SU-DHL-6 (cell line): Measurements from ENCODE around the gene CDHR2.

Experiments
- H2AFZ ChIP-seq: fragments of 200-600 bp; sonication (generic); 2 replicates; pipeline ENCODE4 v1.6.1; 2014; ENCODE audit warnings: low read depth, mild to moderate bottlenecking, moderate library complexity, mixed read lengths, antibody characterized with exemption, low read length; ENCODE audit not compliant: severe bottlenecking
- H3F3A ChIP-seq: fragments of 200-600 bp; shearing (Covaris generic); 2 replicates; pipeline ENCODE4 v1.6.0; 2016; ENCODE audit warnings: antibody characterized with exemption, mild to moderate bottlenecking; ENCODE audit not compliant: insufficient read depth
- H3K27ac ChIP-seq: fragments of 200-600 bp; sonication (generic); 2 replicates; pipeline ENCODE4 v1.5.1; 2016; ENCODE audit warnings: low read depth, mild to moderate bottlenecking, low read length, moderate library complexity, mixed read lengths
- H3K27me3 ChIP-seq: fragments of 200-600 bp; sonication (generic), shearing (Covaris generic); 2 replicates; pipeline ENCODE4 v1.6.0; 2014; ENCODE audit warnings: mild to moderate bottlenecking, low read length
- H3K36me3 ChIP-seq: fragments of 200-600 bp; sonication (generic); 2 replicates; pipeline ENCODE4 v1.6.1; 2014; ENCODE audit warnings: mild to moderate bottlenecking, low read length, mixed read lengths
- H3K4me2 ChIP-seq: fragments of 300-600, 200-600 bp; shearing (Covaris generic), sonication (generic); 2 replicates; pipeline ENCODE4 v1.6.0; 2014; ENCODE audit warnings: low read length, low read depth, mild to moderate bottlenecking; ENCODE audit not compliant: poor library complexity, severe bottlenecking
- H3K4me3 ChIP-seq: fragments of 200-600 bp; sonication (generic); 2 replicates; pipeline ENCODE4 v1.5.1; 2014; ENCODE audit warnings: antibody characterized with exemption, low read length, mild to moderate bottlenecking, mixed read lengths; ENCODE audit not compliant: insufficient read depth, poor library complexity, severe bottlenecking
- H3K79me2 ChIP-seq: fragments of 200-600 bp; sonication (generic); 2 replicates; pipeline ENCODE4 v1.6.1; 2014; ENCODE audit warnings: mild to moderate bottlenecking, low read length, moderate library complexity; ENCODE audit not compliant: insufficient read depth
- H3K9ac ChIP-seq: fragments of 200-600 bp; sonication (generic); 2 replicates; pipeline ENCODE4 v1.7.0; 2014; ENCODE audit warnings: mild to moderate bottlenecking, low read length
- H3K9me2 ChIP-seq: fragments of 200-600 bp; sonication (generic); replicated peaks from 2 replicates; pipeline ENCODE4 v1.6.1; 2014; ENCODE audit warnings: low read length; ENCODE audit not compliant: insufficient read depth
- H3K9me3 ChIP-seq: fragments of 200-600 bp; sonication (generic); 2 replicates; pipeline ENCODE4 v1.6.1; 2014; ENCODE audit warnings: low read length, mixed read lengths; ENCODE audit not compliant: insufficient read depth
- H4K20me1 ChIP-seq: fragments of 200-600 bp; sonication (generic); 2 replicates; pipeline ENCODE4 v1.6.1; 2014; ENCODE audit warnings: low read depth, mild to moderate bottlenecking, antibody characterized with exemption, low read length, moderate library complexity, mixed read lengths
- EZH2phosphoT487 ChIP-seq: fragments of 200-600 bp; sonication (generic), shearing (Covaris generic); conservative IDR thresholded peaks from 2 replicates; pipeline ENCODE4 v1.6.1; 2018; ENCODE audit warnings: mild to moderate bottlenecking, antibody characterized with exemption, low read length, moderate library complexity, mixed read lengths
- TF ChIP-seq, protein P1 (sequence below): fragments of 200-600 bp; sonication (generic); IDR thresholded peaks from one replicate; pipeline ENCODE4 v1.5.1; 2017; ENCODE audit warnings: antibody characterized with exemption, mild to moderate bottlenecking, low read length, moderate library complexity; ENCODE audit not compliant: insufficient read depth, poor library complexity, severe bottlenecking

Gene CDHR2

DNA sequence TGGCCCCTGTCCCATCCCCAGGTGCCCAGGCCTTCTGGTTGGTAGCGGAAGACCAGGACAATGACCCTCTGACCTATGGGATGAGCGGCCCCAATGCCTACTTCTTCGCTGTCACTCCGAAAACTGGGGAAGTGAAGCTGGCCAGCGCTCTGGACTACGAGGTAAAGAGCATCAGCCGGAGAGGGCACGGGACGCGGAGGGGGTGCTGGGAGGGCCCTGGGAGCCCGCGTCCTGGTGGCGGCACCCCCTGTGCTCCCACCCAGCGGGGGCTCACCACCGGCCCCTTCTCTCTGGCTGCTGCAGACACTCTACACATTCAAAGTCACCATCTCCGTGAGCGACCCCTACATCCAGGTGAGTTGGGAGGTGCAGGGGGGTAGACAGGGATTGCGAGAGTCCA, 19.5 kb downstream of the CDHR2 start:
- TF ChIP-seq, protein P1, sequence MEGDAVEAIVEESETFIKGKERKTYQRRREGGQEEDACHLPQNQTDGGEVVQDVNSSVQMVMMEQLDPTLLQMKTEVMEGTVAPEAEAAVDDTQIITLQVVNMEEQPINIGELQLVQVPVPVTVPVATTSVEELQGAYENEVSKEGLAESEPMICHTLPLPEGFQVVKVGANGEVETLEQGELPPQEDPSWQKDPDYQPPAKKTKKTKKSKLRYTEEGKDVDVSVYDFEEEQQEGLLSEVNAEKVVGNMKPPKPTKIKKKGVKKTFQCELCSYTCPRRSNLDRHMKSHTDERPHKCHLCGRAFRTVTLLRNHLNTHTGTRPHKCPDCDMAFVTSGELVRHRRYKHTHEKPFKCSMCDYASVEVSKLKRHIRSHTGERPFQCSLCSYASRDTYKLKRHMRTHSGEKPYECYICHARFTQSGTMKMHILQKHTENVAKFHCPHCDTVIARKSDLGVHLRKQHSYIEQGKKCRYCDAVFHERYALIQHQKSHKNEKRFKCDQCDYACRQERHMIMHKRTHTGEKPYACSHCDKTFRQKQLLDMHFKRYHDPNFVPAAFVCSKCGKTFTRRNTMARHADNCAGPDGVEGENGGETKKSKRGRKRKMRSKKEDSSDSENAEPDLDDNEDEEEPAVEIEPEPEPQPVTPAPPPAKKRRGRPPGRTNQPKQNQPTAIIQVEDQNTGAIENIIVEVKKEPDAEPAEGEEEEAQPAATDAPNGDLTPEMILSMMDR = no peak
- TF ChIP-seq EZH2phosphoT487 = no peak
- no peaks in the 10 kb centered on the region for H3K27me3 ChIP-seq
- no peaks in the 10 kb centered on the region for H3F3A ChIP-seq
- H3K4me2 ChIP-seq = no peak overlapping the region
- H3K27ac ChIP-seq = no peak overlapping the region
- H3K9ac ChIP-seq = no peak overlapping the region
- no peaks in the 10 kb centered on the region for H3K9me3 ChIP-seq
- H4K20me1 ChIP-seq = no peaks in the 10 kb centered on the region
- no peak overlapping the region for H3K4me3 ChIP-seq
- H3K36me3 ChIP-seq = no peaks in the 10 kb centered on the region
- no peaks in the 10 kb centered on the region for H3K79me2 ChIP-seq
- no peaks in the 10 kb centered on the region for H3K9me2 ChIP-seq
- H2AFZ ChIP-seq = no peak overlapping the region

DNA sequence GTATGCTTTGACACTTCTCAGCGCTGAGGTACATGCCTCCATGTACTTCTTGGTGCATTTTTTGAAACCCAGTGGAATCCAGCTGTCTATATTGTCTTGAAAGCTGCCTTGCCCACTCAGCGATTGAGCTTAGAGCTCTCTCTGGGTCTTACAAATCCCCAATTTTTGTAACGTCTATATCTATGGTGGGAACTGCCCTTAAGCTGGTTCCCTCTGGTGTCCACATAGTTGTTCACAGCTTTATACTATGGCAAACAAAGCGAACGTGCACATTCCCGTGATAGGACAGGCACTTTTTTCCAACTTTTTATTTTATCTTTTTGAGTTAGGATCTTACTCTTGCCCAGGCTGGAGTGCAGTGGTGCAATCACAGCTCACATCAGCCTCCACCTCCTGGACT, 20.9 kb downstream of the CDHR2 start:
- H2AFZ ChIP-seq = no peak overlapping the region
- TF ChIP-seq, protein P1 = no peak
- no peak for TF ChIP-seq EZH2phosphoT487

DNA sequence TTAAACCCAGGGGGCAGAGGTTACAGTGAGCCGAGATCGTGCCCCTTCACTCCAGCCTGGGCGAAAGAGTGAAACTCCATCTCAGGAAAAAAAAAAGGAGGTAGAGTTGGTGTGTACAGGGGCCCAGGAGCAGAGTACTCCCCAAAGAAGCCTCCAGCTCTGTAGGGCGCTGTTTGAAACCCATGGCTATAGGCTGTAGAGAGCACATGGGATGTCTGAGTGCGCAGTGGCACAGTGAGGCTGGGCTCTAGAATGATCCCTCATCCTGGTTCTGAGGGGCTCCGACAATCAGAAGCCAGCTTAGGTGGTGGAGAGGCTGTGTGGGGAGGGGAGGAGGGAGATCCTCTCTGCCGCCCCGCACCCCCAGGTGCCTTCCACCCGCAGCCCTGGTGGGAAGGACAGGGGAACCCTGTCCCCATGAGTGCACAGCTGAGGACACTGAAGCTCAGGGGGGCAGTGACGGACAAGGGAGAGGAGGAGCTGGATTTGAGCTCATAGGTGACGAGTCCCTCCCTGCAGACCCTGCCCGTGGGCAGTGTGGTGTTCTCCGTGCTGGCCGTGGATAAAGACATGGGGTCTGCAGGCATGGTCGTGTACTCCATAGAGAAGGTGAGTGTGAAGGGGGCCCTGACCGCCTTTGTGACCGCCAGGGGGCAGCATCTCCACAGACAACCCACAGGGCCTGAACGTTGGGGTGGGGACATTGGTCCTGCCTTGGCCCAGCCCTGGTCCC, 24.6 kb downstream of the CDHR2 start:
- no peak for TF ChIP-seq EZH2phosphoT487
- TF ChIP-seq, protein P1 = peak; percentile 70
- no peaks in the 10 kb centered on the region for H3K9me2 ChIP-seq
- no peak overlapping the region for H3K9ac ChIP-seq
- H3F3A ChIP-seq = no peaks in the 10 kb centered on the region
- no peaks in the 10 kb centered on the region for H3K9me3 ChIP-seq
- H3K27ac ChIP-seq = no peak overlapping the region
- H3K27me3 ChIP-seq = no peaks in the 10 kb centered on the region
- H3K4me3 ChIP-seq = no peak overlapping the region
- H3K79me2 ChIP-seq = no peaks in the 10 kb centered on the region
- H2AFZ ChIP-seq = no peak overlapping the region
- H3K4me2 ChIP-seq = no peak overlapping the region
- H4K20me1 ChIP-seq = no peaks in the 10 kb centered on the region
- no peaks in the 10 kb centered on the region for H3K36me3 ChIP-seq

More for the DNA sequence above, 20.9 kb downstream of the CDHR2 start:
- Histone ChIP-seq H3K4me2 (no peak overlapping the region), H3K9me3 (no peaks in the 10 kb centered on the region), H3K36me3 (no peaks in the 10 kb centered on the region), H4K20me1 (no peaks in the 10 kb centered on the region), H3K9me2 (no peaks in the 10 kb centered on the region), H3K27me3 (no peaks in the 10 kb centered on the region), H3K9ac (no peak overlapping the region), H3F3A (no peaks in the 10 kb centered on the region), H3K27ac (no peak overlapping the region), H3K79me2 (no peaks in the 10 kb centered on the region), H3K4me3 (no peak overlapping the region)
